ENCODE measurements around the gene TARS2.

TARS2 gene, protein sequence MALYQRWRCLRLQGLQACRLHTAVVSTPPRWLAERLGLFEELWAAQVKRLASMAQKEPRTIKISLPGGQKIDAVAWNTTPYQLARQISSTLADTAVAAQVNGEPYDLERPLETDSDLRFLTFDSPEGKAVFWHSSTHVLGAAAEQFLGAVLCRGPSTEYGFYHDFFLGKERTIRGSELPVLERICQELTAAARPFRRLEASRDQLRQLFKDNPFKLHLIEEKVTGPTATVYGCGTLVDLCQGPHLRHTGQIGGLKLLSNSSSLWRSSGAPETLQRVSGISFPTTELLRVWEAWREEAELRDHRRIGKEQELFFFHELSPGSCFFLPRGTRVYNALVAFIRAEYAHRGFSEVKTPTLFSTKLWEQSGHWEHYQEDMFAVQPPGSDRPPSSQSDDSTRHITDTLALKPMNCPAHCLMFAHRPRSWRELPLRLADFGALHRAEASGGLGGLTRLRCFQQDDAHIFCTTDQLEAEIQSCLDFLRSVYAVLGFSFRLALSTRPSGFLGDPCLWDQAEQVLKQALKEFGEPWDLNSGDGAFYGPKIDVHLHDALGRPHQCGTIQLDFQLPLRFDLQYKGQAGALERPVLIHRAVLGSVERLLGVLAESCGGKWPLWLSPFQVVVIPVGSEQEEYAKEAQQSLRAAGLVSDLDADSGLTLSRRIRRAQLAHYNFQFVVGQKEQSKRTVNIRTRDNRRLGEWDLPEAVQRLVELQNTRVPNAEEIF

DNA sequence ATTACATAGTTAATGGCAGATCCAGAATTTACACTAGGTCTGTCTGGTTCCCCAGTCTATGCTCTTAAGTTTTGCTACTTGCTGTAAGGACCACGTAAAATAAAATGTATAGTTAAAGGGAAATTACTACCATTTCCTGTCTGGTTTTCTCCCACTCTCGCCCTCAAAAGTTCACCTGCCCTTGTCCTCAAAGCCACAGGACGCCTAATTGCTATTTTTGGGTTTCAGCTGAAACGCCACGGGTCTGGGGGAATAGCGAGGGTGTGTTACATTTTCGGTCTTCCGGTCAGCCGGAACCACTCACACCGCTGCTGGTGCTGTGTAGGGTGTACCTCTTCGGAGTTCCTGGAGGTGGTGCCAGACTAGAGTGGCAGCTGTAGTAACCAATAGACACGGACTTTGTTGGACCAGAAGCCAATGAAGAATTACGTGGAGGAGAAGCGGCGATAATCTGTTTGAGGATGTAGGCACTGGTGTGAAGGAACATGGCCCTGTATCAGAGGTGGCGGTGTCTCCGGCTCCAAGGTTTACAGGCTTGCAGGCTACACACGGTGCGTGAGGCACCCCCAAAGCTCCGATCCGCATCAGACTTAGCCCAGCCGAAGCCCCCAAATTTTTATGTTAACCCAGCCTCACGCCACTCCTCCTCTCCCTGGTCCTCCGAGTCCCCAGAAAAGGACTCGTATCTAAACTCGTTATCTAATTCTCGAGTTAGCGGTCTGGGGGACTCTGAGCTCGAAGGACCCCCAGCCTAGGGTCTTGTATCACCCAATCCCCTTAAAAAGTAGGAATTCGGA is at the start of gene TARS2:
TARS2 (plus strand) TSS at position 454 of the 797 bp plus-strand sequence; CDS start at position 486, 32 bp downstream.
- DNase-seq: peak; percentile 100

DNA sequence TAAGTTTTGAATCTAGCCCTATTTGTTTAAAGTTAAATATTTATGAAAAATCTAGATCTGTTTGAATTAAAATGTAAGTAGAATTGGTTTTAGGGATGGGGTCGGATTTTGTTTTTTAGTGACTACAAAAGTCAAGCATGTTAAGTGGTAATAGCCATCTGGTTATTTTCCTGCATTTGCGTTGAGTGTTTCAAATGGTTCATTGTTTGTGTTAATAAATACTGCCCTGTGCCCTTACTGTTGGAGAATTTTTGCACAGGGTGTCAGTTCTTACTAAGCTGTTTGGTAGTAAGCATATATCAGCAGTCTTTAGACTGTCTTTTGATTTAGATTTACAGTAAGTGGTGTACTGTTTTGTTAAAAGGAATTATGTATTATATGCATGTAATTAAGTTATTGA is 46.1 kb upstream of the TARS2 start:
- DNase-seq: no peak

DNA sequence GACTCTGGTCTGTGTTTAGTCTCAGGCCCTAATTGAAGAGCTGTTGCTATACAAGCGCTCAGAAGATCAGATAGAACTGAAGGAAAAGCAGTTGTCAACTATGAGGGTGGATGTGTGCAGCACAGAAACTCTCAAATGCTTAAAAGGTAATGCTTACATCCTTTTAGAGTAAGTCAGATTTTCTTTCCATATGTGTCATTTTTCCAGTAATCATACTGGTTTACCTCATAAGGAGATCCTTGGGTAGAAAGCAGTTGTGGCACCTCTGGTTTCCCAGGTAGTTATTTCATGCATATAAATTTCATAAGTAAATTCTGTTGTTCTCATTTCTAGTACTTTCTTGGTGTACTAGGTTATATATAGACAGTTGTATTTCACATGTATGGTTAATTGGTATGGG is 43.0 kb upstream of the TARS2 start:
- DNase-seq: no peak

DNA sequence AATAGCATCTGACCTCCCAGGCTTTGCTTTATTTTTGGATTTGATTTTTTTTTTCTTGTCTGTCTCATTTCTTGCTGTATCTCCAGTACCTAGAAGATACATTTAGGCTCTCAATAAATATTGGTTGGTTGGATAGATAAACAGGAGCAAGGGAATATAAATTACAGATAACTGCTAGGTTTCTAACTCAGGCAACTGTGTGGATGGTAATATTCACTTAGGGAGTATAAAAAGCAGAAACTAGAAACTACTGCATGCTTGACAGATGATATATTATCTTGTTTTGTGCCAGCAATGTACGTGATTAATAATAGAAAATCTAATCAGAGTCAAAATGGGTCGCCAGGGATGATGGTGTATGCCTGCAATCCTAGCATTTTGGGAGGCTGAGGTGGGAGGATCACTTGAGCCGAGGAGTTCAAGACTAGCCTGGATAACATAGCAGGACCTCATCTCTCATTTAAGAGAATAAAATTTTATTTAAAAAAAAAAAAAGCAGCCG is 31.0 kb upstream of the TARS2 start:
- no peak for DNase-seq

DNA sequence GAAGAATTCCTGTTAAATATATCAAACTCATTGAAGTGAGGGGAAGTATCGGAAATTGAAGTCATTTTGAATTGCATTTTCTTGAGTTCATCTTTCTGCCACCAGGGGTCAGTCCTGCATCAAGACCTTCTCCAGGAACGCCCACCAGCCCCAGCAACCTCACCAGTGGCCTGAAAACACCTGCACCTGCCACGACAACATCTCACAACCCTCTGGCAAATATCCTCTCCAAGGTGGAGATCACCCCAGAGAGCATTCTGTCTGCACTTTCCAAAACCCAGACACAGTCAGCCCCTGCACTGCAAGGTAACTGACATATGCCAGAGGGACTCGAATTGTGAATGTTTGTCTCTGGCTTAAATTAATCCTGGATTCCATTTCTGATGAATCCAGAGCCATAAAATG is 22.8 kb upstream of the TARS2 start:
- peak; percentile 99 for DNase-seq

DNA sequence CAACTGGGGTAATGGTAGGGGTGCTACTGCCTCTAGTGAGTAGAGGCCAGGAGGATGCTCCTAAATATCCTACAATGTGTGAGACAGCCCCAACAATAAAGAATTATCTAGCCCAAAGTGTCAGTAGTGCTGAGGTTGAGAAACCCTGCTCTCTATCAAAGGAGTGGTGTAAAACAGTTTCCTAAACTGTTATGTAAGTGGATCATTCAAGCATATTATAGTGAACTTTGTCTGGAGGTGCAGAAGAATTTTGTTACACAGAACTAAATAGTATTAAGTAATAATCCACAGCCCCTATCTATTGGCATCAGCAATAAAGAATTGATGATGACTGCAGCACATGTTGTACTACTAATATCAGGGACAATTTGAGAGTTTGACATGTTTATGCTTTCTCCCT is 20.3 kb upstream of the TARS2 start:
- DNase-seq: no peak

DNA sequence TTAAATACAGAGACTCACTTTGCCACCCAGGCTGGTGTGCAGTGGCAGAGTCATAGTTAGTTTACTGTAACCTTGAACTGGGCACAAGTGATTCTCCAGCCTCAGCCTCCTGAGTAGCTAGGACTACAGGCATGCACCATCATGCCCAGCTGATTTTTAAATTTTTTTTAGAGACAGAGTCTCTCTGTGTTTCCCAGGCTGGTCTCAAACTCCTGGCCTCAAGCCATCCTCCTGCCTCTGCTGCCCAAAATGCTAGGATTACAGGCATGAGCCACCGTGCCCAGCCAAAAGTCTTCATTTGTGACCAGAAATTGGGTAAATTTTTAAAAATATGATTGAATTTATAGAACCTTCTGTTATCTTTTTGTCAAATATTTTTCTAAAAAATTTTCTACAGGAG is 17.9 kb upstream of the TARS2 start:
- no peak for DNase-seq

DNA sequence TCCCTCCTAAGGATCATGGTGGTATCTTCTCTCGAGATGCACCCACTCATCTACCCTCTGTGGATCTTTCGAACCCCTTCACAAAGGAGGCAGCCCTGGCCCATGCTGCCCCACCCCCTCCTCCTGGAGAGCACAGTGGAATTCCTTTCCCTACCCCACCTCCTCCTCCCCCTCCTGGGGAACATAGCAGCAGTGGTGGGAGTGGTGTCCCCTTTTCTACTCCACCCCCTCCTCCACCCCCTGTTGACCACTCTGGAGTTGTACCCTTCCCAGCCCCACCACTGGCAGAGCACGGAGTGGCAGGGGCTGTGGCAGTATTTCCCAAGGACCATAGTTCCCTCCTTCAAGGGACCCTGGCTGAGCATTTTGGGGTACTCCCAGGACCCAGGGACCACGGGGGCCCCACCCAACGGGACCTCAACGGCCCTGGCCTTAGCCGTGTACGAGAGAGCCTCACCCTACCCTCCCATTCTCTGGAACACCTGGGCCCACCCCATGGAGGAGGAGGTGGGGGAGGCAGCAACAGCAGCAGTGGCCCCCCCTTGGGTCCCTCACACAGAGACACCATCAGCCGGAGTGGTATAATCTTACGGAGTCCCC is 14.5 kb upstream of the TARS2 start:
- DNase-seq: no peak

DNA sequence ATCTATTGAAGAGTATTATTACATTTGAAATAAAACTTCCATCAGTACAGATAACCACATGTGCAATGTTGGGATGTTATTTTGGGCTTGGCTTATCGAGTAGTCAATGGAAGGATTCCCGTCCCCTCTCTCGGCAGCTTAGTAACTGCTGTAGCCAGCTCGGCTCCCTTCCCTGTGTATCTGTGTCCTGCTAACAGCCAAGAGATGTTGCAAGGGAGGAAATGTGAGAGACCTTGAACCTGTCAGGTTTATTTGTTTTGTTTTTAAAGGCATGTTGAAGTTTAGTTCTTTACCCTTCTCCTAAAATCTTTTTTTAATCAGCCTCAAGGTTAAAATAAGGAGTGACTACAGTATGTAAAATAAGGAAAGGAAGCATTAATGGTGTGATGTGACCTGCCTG is 13.6 kb upstream of the TARS2 start:
- DNase-seq: no peak

DNA sequence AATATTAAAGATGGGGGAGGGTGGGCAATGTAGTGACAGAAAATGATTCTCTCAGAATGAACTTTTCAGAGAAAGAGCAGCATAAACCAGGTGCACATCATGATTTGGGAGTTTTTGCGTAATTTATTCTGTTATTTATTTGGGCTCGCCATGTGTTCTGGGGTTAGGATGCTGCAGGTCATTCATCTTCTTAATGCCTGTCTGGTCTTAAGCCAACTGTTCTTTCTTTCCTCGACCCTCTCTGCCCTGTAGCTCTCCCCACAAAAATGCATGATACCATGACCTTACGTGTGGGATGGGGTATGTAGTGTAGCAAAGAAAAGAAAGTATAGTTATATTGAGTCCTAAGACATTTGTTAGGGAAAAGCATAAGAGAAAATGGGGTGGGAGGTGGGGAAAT is 12.3 kb upstream of the TARS2 start:
- DNase-seq: no peak

DNA sequence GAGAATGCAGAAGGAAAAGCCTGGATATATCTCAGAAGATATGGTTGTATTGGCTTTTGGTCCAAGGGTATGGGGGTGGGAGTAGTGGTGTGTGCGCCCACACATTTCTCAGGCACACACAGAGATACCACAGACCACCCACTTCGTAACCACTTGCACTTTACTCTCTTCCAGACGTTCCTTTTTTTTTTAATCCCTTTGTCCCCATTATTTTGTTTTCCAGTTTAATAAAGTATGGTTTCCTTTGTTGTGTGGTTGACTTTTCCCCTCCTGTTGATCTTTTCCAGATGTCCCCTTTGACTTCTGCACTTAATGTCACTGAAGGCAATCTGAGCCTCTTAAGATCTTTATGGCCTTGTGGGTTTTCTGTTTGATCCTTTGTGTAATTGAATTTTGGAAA is 10.5 kb upstream of the TARS2 start:
- DNase-seq: no peak

DNA sequence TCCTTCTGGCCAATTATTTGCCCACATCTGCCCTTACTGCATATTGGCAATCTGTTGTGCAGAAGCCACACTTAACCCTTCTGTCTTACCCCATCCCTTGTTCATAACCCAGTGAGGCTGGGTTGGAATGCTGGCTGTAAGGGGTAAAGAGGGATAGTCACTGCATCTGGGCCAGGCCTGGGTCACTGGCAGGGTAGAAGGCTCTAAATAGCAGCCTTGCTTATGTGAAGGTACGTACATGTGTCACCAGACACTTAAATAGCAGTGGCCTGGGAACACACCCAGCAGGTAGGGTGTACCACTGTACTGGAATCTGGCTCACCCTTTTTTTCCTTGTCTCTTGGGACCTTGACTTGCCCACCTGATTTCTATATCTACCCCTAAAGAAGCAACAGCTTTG is 9.9 kb upstream of the TARS2 start:
- DNase-seq: no peak

DNA sequence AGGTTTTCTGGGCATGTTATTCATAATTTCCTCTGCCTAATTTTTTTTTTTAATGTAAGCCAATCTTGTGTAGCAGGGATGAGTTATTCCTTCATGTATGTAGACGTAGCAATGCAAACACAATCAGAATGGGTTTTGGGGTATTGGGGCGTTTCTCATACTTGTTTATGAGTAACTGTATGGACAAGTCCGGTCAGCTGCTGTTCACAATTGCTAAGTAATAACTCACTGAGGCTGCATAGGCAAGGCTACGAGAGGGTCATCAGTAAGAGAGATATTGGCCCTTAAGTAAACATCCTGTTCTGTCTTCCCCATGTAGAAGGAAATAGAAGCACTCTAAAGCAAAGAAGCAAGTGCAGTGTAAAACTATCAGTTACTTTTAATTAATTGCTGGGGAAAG is 9.5 kb upstream of the TARS2 start:
- DNase-seq: no peak

DNA sequence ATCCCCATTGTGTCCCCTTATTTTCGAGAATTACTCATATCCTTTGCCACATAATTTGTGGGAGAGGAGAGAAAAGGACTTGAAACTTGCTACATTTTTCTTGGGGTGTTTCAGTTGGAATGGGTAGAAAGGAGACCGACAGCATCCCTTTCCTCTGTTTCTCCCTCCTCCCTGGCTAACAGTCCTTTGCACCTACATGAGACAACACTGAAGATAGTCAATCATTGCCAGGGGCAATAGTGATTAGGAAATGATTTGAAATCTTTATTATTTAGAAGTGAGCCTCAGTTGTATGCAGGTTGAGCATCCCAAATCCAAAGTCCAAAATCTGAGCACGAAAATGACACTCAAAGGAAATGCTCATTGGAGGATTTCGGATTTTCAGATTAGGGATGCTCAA is 7.8 kb upstream of the TARS2 start:
- no peak for DNase-seq

DNA sequence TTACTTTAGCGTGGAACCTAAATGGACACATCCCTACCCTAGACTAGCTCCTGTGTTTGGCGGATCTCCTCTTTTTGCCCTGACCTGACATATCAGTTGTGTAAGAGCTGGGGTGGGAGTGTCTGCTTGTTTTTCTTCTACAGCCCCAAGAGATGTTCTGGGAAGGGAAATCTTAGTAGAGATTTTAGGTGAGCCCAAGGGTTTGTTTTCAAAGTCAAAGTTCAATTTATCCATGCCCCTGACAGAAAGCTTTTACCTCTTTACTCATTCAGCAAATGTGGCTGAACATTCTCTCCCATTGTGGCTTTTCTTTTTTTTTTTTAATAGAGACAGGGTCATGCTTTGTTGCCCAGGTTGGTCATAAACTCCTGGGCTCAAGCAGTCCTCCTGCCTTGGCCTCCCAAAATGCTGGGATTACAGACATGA is 7.3 kb upstream of the TARS2 start:
- no peak for DNase-seq

DNA sequence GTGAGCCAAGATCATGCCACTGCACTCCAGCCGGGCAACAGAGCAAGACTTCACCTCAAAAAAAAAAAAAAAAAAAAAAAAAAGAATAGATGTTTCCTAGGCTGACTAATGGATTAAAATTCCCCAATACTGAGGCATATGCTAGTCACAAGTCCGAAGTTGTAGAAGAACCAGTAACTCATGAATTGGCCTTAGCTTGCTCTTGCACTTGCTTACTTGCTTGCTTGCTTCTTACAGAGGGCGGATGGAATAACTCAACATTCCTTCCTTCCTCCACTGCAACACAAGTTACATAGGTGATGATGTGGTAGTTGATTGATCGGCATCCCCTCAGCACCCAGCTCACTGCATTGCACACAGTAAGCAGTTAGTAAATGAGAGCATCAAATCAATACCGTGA is 2.8 kb upstream of the TARS2 start:
- no peak for DNase-seq

DNA sequence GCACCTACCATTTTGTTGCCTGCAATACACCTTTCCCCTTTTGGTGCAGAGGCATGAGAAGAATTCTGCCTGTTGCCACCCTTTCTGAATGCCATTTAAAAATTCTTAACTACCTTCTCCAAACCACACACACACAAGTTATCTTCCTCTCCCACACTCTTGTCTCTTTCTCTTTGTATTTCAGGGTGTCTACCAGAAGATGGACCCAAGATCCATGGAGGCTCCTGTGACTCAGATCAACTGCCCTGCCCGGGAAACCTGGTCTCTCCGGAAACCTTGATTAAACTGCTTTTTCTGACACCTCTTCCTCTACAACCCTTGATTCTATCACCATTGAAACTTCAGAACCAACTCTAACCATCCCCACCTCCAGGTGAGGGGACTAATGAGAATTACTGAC is 2.4 kb upstream of the TARS2 start:
- DNase-seq: peak; percentile 95

DNA sequence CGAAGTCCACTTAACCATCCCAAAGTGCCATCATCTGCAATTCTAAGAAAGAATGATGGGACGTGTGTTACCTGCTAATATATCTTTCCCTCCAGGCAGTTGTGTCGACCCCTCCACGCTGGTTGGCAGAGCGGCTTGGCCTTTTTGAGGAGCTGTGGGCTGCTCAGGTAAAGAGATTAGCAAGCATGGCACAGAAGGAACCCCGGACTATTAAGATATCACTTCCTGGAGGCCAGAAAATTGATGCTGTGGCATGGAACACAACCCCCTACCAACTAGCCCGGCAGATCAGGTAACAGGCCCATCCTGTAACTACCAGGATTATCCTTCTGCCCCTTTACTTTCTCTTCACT is 520 bp downstream of the TARS2 start:
- no peak for DNase-seq

DNA sequence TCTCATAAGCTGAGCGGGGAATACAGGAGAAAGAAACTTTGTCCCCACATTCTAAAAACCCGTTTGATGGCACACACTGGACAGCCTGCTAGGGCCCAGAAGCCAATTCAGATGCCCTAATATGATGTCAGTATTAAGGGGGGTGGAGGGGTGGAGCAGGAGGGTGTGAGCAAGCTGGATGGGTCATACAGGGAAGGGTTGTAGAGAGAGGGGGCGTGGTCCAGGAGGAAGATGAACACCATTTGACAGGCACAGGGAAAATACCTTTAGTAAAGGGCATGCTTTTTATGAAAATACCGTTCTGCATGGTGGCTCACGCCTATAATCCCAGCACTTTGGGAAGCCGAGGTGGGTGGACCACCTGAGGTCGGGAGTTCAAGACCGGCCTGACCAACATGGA is 6.0 kb downstream of the TARS2 start:
- no peak for DNase-seq

DNA sequence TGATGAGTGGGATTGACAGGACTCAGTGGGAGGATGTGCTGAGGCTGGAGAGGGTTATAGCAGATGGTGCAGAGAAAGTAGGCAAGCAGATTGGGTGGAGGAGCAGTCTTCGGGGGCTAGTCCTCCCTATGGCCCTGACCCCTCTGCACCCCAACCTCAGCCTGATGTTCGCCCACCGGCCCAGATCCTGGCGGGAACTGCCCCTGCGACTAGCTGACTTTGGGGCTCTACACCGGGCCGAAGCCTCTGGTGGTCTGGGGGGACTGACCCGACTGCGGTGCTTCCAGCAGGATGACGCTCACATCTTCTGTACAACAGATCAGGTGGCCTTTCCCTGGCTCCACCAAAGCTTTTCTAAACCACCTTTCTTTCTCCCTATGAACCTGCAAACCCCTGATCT is 11.1 kb downstream of the TARS2 start:
- DNase-seq: no peak

DNA sequence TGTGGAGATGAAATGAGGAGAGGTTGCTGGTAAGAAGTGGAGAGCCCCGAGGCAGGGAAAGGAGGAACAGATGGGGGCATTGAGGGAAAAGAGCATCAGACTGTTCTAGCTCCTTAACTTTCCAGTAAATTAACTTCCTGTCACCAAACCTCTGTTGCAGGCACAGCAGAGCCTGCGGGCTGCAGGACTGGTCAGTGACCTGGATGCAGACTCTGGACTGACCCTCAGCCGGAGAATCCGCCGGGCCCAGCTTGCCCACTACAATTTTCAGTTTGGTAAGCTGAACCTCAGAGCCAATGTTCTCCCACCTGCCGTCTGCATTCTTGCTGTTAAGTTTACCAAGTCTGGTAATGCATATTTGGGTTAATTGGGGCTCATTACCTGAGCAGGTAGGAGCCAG is 18.2 kb downstream of the TARS2 start:
- DNase-seq: no peak

DNA sequence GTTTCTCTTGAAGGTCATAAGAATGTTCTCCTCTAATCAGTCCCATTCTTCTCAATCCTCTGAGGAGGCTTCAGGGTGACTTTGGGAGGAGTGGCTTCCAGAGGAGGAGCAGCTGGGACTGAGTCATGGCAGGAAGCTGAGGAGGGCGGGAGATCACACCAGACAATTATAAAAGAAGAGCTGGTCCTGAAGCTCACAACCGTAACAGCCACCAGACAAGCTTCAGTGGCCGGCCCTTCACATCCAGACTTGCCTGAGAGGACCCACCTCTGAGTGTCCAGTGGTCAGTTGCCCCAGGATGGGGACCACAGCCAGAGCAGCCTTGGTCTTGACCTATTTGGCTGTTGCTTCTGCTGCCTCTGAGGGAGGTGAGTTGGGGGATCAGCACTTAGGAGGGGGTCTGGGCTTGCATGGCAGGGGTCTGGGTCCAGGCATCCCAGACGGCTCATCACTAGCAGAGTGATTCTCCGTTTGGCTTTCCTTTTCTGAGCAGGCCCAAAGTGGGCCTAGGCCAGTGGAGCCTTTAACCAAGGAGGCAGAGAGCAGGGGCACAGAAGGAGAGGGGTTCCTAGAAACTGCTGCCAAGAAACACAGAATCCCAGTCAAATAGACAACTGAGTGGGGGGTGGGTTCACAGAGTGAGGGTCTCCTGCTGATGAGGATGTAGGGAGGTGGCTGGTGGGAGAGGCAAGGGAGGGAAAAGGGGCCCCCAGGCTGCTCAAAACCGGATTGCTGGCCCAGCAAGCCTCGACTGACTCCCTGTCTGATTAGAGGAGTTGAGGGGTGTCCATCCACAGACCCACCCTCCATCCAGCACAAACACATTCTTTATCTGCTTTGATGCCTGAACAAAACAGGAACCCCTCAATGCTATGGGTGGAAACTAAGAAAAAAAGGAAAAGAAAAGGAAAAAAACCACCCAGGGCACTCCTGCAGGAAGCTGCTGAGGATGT is 21.0 kb downstream of the TARS2 start, which contains the start of gene ECM1:
ECM1 (plus strand) TSS at position 198 of the 953 bp plus-strand sequence; CDS start at position 299, 101 bp downstream.
- DNase-seq: peak; percentile 94

Data from DMS 273 treated with DMSO at 0.1 percent for 48 hours (cell line).